B cell (primary cell): ENCODE measurements around the gene CTRB2. TPM values are rescaled to one million over a fixed set of nuclear protein-coding genes. Genes with fewer than 3 reads are reported as not detected.

Experiments
- ATAC-seq: fragments of 200-7000 bp; cut with Tn5 transposase; one replicate; pipeline ENCODE4 v1.10.0; 2021; ENCODE audit warnings: low read depth, mild to moderate bottlenecking, moderate number of reproducible peaks, moderate library complexity
- CTCF ChIA-PET: fragments of 350-600 bp; sonication (Branson Sonifier 250); formaldehyde crosslinking; loops from one replicate; lab custom pipeline; 2021; ENCODE audit warnings: antibody characterized with exemption, inconsistent platforms; lab: Charles Lee
- POLR2A ChIA-PET: fragments of 350-600 bp; sonication (Branson Sonifier 250); formaldehyde crosslinking; loops from one replicate; lab custom pipeline; 2021; ENCODE audit warnings: antibody characterized with exemption; lab: Charles Lee
- DNase-seq: peaks from one replicate; pipeline ENCODE4 v3.0.0; 2013
- H2AFZ ChIP-seq: 2 replicates; pipeline ENCODE4 v1.6.1; 2012; ENCODE audit warnings: mild to moderate bottlenecking, low read depth, low read length; ENCODE audit not compliant: insufficient read depth, poor library complexity, severe bottlenecking
- H3K27ac ChIP-seq, 2 donors: 1 replicate in 1 of 2; 2 replicates in 1 of 2; pipeline ENCODE4 v1.5.1; 2012 to 2013; ENCODE audit warnings: low read length in 2 of 2, mild to moderate bottlenecking in 2 of 2, moderate library complexity in 1 of 2
- H3K27me3 ChIP-seq, 4 experiments: fragments of 200-600 bp in 1 of 4; sonication (generic) in 1 of 4; replicated peaks in 1 of 4; 1 replicate in 2 of 4; 2 replicates in 2 of 4; pipeline versions ENCODE4 v1.6.1 to v1.7.0; 2013 to 2016; ENCODE audit warnings: low read length in 3 of 4, mild to moderate bottlenecking in 2 of 4, mixed read lengths in 1 of 4, moderate library complexity in 1 of 4; ENCODE audit not compliant: insufficient read depth in 4 of 4, control insufficient read depth in 3 of 4; ENCODE audit errors: control extremely low read depth in 1 of 4
- H3K36me3 ChIP-seq, 2 experiments: replicated peaks in 1 of 2; 1 replicate in 1 of 2; 2 replicates in 1 of 2; pipeline versions ENCODE4 v1.6.1 to v1.7.1; 2013; ENCODE audit warnings: low read length in 1 of 2; ENCODE audit not compliant: insufficient read depth in 2 of 2, control insufficient read depth in 1 of 2; ENCODE audit errors: control extremely low read depth in 1 of 2, extremely low read depth in 1 of 2
- H3K4me1 ChIP-seq, 2 donors: fragments of 200-600 bp in 1 of 2; sonication (generic) in 1 of 2; 1 replicate in 1 of 2; 2 replicates in 1 of 2; pipeline versions ENCODE4 v1.5.1 to v1.6.1; 2013 to 2017; ENCODE audit warnings: low read length in 2 of 2; ENCODE audit not compliant: control insufficient read depth in 2 of 2, insufficient read depth in 2 of 2
- H3K4me2 ChIP-seq: replicated peaks from 2 replicates; pipeline ENCODE3; 2012; ENCODE audit warnings: mild to moderate bottlenecking, low read depth, low read length; ENCODE audit not compliant: poor library complexity, severe bottlenecking
- H3K4me3 ChIP-seq, 5 experiments: fragments of 200-600 bp in 1 of 5; sonication (generic) in 1 of 5; 1 replicate in 3 of 5; 2 replicates in 2 of 5; pipeline versions ENCODE4 v1.5.1 to v1.7.0; 2011 to 2016; ENCODE audit warnings: low read length in 4 of 5, mild to moderate bottlenecking in 4 of 5, low read depth in 2 of 5, control low read depth in 1 of 5, moderate library complexity in 1 of 5; ENCODE audit not compliant: insufficient read depth in 1 of 5; ENCODE audit errors: control extremely low read depth in 1 of 5, extremely low read depth in 1 of 5
- H3K79me2 ChIP-seq: fragments of 200-600 bp; sonication (generic); one replicate; pipeline ENCODE4 v1.6.0; 2016; ENCODE audit warnings: low read length; ENCODE audit not compliant: control insufficient read depth, insufficient read depth
- H3K9ac ChIP-seq: fragments of 200-600 bp; sonication (generic); 2 replicates; pipeline ENCODE4 v1.6.1; 2017; ENCODE audit warnings: mild to moderate bottlenecking, low read length, moderate library complexity
- H3K9me3 ChIP-seq, 3 donors: one replicate each; pipeline versions ENCODE4 v1.6.1 to v1.7.1; 2013; ENCODE audit warnings: low read length in 2 of 3; ENCODE audit not compliant: control insufficient read depth in 2 of 3, insufficient read depth in 1 of 3; ENCODE audit errors: control extremely low read depth in 1 of 3
- H4K20me1 ChIP-seq: 2 replicates; pipeline ENCODE4 v1.6.0; 2012; ENCODE audit warnings: mild to moderate bottlenecking, low read length; ENCODE audit not compliant: insufficient read depth, control insufficient read depth, poor library complexity, severe bottlenecking
- H3K27ac Mint-ChIP-seq: one replicate; pipeline ENCODE4 v1.8.0; 2021; ENCODE audit warnings: mixed read lengths
- H3K27me3 Mint-ChIP-seq: one replicate; pipeline ENCODE4 v1.8.0; 2021; ENCODE audit warnings: mixed read lengths
- H3K4me1 Mint-ChIP-seq: one replicate; pipeline ENCODE4 v1.8.0; 2021; ENCODE audit warnings: mixed read lengths
- H3K4me3 Mint-ChIP-seq: one replicate; pipeline ENCODE4 v1.8.0; 2021; ENCODE audit warnings: mixed read lengths
- H3K9me3 Mint-ChIP-seq: one replicate; pipeline ENCODE4 v1.8.0; 2022; ENCODE audit warnings: mixed read lengths; ENCODE audit not compliant: insufficient read depth
- CTCF ChIP-seq: fragments of 200-600 bp; IDR thresholded peaks from one replicate; pipeline ENCODE4 v1.8.0; 2022; ENCODE audit warnings: antibody characterized with exemption, mild to moderate bottlenecking
- EZH2 ChIP-seq: IDR thresholded peaks from 2 replicates; pipeline ENCODE4 v1.6.1; 2012; ENCODE audit warnings: borderline replicate concordance, low read depth, mild to moderate bottlenecking, moderate library complexity, low read length; ENCODE audit not compliant: insufficient read depth, poor library complexity, severe bottlenecking
- WGBS: methylation state at CpG from one replicate; pipeline ENCODE4 v1.1.5; 2013; ENCODE audit warnings: missing lambda C conversion rate; ENCODE audit not compliant: insufficient coverage; 5-methylcytosine and 5-hydroxymethylcytosine counted together
- intact Hi-C: fragments of 100-400 bp; cut with micrococcal nuclease; formaldehyde crosslinking; loops from one replicate; pipeline ENCODE4 v1.10.0; 2022
- polyA plus RNA-seq: library from polyadenylated mRNA; depleted of rRNA; stranded (reverse); fragments of >200 nt; gene quantifications from 2 replicates; pipeline ENCODE4 v1.2.3, GENCODE V29; 2012
- total RNA-seq, 2 donors: library from RNA; stranded (reverse); fragments of 120-200 nt in 1 of 2; gene quantifications; 1 replicate in 1 of 2; 2 replicates in 1 of 2; pipeline versions ENCODE4 v1.2.3 to v1.2.4, GENCODE V29; 2013 to 2022

The CTRB2 gene
- total and polyA plus RNA-seq, 2 donors (not counting 1 experiment from before 2014, with no cell fraction given), result not detected

GRCh38 chr16:75169899-75170405 lies 37.0 kb downstream of the CTRB2 start:
- Histone ChIP-seq H3K9me3 (peaks cover 25 to 70% (median 45%) of the 10 kb centered on the region in 3 donors), H3K4me3 (no peak overlapping the region), H3K4me1 (no peaks in the 10 kb centered on the region), H3K27ac (no peak overlapping the region), H3K79me2 (peaks cover 9% of the 10 kb centered on the region), H3K4me2 (no peak overlapping the region), H4K20me1 (no peaks in the 10 kb centered on the region), H2AFZ (no peak overlapping the region), H3K36me3 (peaks cover 25 to 45% of the 10 kb centered on the region in 2 experiments), H3K9ac (no peak overlapping the region), H3K27me3 (no peaks in the 10 kb centered on the region)
- ChIA-PET CTCF (no interaction called here), POLR2A (no interaction called here)
- H3K4me1 Mint-ChIP-seq, result no peaks in the 10 kb centered on the region
- H3K4me3 Mint-ChIP-seq, result no peak overlapping the region
- 100% methylated on average over 5 of the region's 10 CpGs for WGBS
- peaks cover 34% of the 10 kb centered on the region for H3K9me3 Mint-ChIP-seq
- TF ChIP-seq EZH2, result no peak
- no peak for TF ChIP-seq CTCF
- DNase-seq, result no peak
- no peak overlapping the region for H3K27ac Mint-ChIP-seq
- intact Hi-C loops, result no loop called here
- no peak for ATAC-seq
- H3K27me3 Mint-ChIP-seq, result no peaks in the 10 kb centered on the region

- no peaks in the 10 kb centered on the region for H3K27me3 Mint-ChIP-seq
- intact Hi-C loops, result no loop called here
These were observed 46.6 kb downstream of the CTRB2 start for GRCh38 chr16:75160386-75160785.

More at GRCh38 chr16:75160386-75160785, 46.6 kb downstream of the CTRB2 start:
- H3K4me1 ChIP-seq, result no peaks in the 10 kb centered on the region
- ATAC-seq (no peak), DNase-seq (no peak)
- no CpG with 5 or more reads among the region's 1 CpG for WGBS
- peaks cover 0 to 12% (median 1%) of the 10 kb centered on the region in 3 donors for H3K9me3 ChIP-seq
- Mint-ChIP-seq H3K4me1 (peaks cover 4% of the 10 kb centered on the region), H3K4me3 (no peak overlapping the region), H3K27ac (no peak overlapping the region), H3K9me3 (no peaks in the 10 kb centered on the region)
- no peaks in the 10 kb centered on the region for H4K20me1 ChIP-seq
- POLR2A ChIA-PET, result no interaction called here
- H3K36me3 ChIP-seq, result peaks cover 4 to 8% of the 10 kb centered on the region in 2 experiments
- no peak overlapping the region for H3K9ac ChIP-seq
- H3K27me3 ChIP-seq, result no peaks in the 10 kb centered on the region
- H3K4me2 ChIP-seq, result no peak overlapping the region
- CTCF ChIA-PET, result no interaction called here
- peaks cover 27% of the 10 kb centered on the region for H3K79me2 ChIP-seq
- H3K27ac ChIP-seq, result no peak overlapping the region
- H2AFZ ChIP-seq, result no peak overlapping the region
- TF ChIP-seq CTCF (no peak), EZH2 (no peak)
- H3K4me3 ChIP-seq, result no peak overlapping the region

Other genes with a start within 250 kb of the CTRB2 start
- gene WDR59, start 222.0 kb downstream of the CTRB2 start, total RNA-seq, result 127 and 136 TPM in 2 replicates
- gene WDR59, start 222.0 kb downstream of the CTRB2 start, polyA plus RNA-seq, result 52.6 and 75.8 TPM in 2 replicates
- gene ZNRF1, start 208.1 kb downstream of the CTRB2 start, total RNA-seq, result 0.75 and 0.76 TPM in 2 replicates
- gene ZNRF1, start 208.1 kb downstream of the CTRB2 start, polyA plus RNA-seq, result 0.25 and 0.27 TPM in 2 replicates
- not detected in 2 replicates for gene LDHD, start 90.4 kb downstream of the CTRB2 start, total RNA-seq
- 0.19 TPM in 1 of 2 replicates, not detected in the other for gene LDHD, start 90.4 kb downstream of the CTRB2 start, polyA plus RNA-seq
- 13.4 and 14.1 TPM in 2 replicates for gene ZFP1, start 58.6 kb downstream of the CTRB2 start, total RNA-seq
- gene ZFP1, start 58.6 kb downstream of the CTRB2 start, polyA plus RNA-seq, result 3.4 and 4.9 TPM in 2 replicates
- gene CTRB1, start 11.8 kb upstream of the CTRB2 start, total RNA-seq, result not detected in 2 replicates
- not detected in 2 replicates for gene CTRB1, start 11.8 kb upstream of the CTRB2 start, polyA plus RNA-seq
- not detected in 2 replicates for gene BCAR1, start 44.5 kb upstream of the CTRB2 start, total RNA-seq
- gene BCAR1, start 44.5 kb upstream of the CTRB2 start, polyA plus RNA-seq, result not detected in 2 replicates
- 39.5 and 42.8 TPM in 2 replicates for gene CFDP1, start 226.3 kb upstream of the CTRB2 start, total RNA-seq
- gene CFDP1, start 226.3 kb upstream of the CTRB2 start, polyA plus RNA-seq, result 6.3 and 20.3 TPM in 2 replicates